HG03558 (cell line): ENCODE measurements around the gene MAP7D3.
A peak's percentile ranks its signal among the peaks of the same experiment; 100 is the strongest.
"Not testable (repeated sequence)": the region's sequence is repeated elsewhere in the genome, so short reads cannot be mapped to it uniquely, and the experiment has no call there.

Experiments
- ATAC-seq: cut with Tn5 transposase; IDR thresholded peaks from one replicate; pipeline ENCODE4 v1.9.1; 2021; ENCODE audit warnings: moderate number of reproducible peaks; ENCODE audit not compliant: unreplicated experiment; ENCODE audit errors: extremely low read depth

Gene MAP7D3

DNA sequence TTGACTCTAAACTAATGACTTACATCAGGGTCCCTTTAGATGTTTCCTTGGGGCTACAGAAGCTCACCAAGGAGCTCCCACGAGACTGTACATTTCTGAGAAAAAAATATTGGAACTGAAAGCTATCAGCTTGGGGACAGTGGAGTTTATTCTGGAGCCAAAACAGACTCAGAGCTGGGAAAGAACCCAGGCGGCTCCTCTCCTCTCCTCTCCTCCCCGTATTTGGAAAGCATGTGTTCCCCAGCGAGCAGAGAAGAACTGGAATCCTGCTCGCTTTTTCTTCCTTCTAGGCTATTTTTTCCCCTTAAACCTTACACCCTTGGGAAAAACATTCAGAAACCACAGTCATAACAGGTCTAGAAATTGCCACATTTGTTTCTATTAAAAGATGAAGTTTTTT lies 4.3 kb upstream of the MAP7D3 start:
- ATAC-seq = no peak

DNA sequence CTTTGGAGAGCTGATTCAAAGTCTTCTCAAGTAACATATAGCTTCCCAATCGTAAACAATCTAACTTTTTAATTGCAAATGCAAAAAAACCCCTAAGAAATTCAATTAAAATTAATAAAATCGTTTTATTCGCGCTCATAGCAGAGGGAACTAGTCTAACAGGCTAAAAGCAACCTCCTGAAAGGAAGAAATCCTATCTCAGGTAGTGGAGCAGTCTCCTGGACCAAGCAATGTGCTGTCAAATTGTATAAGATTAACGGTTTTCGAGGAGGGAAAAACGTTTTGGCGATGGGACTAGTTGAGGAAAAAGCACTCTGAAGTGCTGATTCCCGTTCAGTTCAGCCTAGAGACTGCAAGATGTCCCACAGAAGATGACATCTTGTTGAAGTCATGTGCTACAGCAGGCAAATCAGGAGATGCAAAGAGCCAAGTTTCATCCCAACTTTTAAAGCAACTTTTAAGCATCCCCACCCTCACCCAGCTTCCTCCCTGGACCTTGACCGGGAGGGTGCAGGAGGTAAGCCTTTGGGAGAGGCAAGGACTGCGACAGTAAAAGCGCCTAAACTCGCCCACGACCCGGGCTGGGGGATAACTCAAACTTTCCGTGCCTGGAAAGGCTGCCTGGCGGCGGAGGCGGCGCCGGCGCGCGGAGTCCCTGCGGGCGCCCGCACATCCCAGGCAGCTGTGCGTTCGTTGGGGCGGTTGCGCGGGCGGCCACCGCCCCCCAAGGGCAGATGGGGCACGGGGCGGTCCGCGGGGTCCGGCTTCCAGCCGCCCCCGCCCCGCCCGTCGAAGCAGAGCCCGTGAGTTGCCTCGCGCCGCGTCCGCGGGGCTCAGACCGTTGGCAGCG lies 784 bp downstream of the MAP7D3 start:
- ATAC-seq = peak; percentile 14

DNA sequence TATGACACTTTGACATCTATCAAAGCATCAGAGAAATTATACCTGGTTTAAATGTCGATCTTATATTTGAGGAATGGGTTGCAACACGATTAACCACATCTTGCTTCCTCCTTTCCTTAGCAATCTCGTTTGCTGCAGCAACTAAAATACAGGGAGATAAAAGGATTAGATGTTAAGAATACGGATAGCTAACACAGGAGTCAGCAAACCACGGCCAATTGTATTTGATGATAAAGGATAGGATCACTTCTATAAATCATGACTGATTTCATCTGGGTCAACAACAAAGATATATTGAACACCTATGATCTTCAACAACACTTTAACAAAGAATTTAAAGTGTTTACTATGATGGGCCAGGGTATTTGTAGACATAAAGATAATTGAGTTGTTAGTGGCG lies 5.0 kb downstream of the MAP7D3 start:
- ATAC-seq = no peak

DNA sequence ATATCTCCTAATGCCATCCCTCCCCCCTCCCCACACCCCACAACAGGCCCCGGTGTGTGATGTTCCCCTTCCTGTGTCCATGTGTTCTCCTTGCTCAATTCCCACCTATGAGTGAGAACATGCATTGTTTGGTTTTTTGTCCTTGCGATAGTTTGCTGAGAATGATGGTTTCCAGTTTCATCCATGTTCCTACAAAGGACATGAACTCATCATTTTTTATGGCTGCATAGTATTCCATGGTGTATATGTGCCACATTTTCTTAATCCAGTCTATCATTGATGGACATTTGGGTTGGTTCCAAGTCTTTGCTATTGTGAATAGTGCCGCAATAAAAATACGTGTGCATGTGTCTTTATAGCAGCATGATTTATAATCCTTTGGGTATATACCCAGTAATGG lies 13.4 kb downstream of the MAP7D3 start:
- ATAC-seq = not testable (repeated sequence)

DNA sequence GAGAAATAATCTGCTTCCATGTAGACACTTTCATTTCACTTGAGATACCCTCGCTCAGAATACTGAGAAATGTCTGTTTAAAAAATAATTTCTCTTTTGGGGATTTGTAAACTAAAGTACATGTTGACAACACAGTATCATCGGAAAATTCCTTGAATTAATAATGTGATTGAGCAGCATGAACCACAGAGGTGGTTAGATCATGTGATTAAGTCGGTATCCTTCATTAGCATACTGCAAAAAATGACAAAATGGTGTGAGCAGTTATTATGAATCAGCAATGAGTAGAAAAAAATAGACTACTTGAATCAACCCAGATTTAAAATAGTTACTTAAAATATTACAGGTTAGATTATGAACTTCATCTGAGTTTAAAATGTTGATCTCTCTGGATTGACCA lies 14.1 kb downstream of the MAP7D3 start:
- no peak for ATAC-seq

DNA sequence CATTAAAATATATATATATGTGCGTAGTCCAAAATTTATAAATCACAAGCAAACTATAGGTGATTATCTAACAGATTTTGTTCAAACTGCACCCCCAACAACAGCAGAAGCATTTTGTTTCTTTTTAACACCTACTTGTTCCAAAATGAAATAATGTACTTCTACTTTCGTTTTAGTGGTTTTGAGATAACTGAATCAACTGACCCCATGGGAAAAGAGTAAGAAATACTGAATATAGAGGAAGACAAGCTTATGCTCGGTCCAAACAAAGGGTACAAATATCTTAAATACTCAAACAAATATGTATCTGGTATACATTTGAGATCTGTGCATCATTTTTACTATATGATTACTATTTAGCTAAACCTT lies 22.4 kb downstream of the MAP7D3 start:
- no peak for ATAC-seq

DNA sequence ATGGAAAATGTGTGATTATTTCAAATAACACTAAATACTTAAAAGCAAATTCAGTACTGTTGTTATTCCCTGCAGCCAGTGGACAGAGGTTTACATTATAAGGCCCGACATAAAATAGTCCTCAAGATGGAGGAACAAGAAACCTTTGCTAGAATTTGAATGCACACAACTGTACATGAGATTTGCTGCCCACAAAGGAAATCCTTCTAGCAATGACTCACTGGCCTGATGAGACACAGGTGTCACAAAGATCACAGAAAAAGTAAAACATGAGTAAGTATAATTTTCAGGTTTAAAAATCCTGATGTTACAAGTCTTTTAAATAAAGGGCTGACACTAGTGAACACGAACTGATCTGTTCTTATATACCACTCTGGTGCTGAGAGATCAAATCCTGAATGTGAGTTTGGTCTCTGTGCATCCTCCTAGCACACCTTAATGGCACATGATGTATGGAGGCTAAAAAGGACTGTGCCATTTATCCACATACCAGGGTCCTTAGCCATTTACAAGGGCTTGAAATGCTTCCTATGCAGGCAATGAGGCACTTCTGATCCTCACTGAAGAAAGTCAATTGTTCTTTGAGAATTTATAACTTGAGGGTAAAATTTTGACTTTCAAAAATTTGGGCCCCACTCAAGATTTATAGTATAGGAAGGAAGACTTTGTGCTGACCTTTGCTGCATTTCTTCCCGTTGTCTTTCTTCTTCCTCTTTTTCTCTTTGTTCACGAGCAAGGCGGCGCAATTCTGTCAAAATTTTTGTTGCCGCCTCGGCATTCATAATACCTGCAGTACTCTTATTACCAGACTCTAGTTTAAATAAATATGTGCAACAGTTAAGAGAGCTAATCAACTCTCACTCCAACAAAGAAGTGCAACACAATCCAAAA lies 23.0 kb downstream of the MAP7D3 start:
- no peak for ATAC-seq

DNA sequence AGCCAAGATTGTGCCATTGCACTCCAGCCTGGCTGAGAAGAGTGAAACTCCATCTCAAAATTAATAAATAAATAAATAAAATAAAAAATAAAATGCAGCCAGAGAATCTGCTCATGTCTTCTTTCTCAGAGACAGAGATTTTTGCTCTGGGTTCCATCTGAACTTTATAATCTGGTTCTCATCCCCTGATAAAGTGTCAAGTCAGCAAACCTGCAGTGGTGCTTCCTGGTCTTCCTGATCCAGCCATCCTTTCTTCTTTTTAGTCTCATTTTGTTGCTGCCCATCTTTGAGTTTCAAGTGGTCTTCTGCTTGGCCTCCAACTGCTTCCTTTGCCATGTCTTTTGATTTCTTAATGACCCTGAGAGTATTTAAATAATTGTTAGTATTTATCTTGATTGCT lies 24.1 kb downstream of the MAP7D3 start:
- ATAC-seq = no peak

DNA sequence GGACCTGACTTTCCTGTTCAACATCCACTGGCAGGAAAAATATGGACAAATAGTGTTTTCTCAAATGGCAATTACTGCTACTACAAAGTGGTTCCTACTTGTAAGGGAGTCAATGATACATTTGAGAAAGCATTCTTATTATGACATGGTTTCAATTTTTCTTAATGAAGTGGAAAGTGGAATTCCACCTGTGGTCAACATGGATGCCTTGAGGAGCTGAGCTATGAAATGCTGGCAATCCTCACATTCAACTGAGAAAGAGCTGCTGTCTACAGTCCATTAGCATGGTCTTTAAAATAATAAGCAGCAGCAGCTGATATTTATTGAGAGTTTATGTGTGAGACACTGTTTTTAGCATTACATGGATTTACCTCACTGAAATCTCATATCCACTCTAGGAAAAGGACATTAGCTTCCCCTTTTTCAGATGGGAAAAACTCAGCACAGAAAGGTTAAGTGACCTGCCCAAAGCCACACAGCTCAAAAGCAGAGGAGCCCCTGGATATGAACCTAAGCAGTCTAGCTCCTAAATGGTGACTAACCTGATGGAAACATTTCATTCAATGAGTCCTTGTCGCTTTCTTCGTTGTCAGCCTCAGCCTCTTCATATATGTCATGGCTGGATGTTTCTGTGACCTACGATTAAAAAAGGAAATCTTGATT lies 29.2 kb downstream of the MAP7D3 start:
- no peak for ATAC-seq

DNA sequence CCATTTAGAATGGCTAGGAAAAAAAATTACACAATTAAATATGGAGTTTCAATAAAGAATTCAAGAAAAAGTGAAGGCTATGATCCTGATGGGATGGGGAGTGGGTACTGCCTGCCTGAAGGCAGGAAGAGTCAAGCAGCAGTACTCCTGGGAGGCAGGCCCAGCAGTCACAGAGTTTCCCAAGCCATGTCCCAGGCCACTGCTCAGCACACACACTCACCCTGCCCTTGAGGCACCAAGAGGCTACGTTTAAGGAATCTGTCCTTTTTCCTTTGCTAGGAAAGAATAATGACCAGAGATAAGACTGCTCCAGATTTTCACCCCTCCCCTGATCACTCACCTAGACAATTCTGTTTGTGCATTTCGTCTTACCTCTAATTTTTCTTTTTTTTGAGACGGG lies 30.2 kb downstream of the MAP7D3 start:
- no peak for ATAC-seq

DNA sequence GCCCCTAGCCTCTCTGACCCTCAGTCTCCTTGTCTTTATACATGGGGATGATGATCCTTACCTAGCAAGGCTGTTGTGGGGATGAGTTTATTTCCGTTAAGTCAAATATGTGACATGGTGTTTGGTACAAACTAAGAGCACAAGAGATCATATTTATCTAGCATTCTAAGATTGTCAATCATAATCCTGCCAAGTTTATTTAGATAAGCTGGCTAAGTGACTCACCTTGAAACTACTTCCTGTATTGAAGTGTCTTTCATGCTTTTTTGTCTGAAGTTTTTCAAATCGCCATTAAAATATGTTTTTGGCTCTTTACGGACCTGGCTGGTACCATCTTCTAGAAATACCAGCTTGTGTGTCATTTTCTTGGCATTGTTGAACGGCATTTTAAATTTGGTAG lies 30.7 kb downstream of the MAP7D3 start:
- no peak for ATAC-seq

DNA sequence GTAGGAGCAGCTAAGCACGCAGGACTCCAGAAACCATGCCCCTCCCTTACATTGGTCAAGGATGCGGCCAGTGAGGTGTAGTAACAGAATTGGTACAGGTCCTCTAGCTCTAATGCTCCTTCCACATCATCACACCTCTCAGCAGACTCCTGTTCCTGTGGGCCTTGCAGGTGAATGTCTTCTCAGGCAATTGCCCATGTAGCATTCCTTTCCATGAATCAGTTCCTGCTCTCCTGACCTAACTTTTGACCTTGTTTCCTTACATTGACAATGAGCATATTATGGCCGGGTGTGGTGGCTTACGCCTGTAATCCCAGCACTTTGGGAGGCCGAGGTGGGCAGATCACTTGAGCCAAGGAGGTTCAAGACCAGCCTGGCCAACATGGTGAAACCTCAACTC lies 31.3 kb downstream of the MAP7D3 start:
- ATAC-seq = no peak

DNA sequence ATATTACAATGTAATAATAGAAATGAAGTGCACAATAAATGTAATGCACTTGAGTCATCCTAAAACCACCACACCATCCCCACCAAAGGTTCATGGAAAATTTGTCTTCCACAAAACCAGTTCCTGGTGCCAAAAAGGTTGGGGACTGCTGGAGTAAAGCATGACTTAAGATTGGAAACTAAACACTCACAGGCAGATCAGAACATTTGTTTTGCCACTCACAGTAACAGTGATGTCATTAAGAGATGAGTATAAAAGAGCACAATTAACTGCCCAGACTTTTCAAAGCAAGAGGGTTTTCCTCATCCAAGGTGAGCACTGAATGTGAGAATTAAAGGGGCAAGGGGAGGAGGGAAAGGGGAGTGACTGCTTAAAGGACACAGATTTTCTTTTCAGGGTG lies 35.6 kb downstream of the MAP7D3 start:
- ATAC-seq = no peak

DNA sequence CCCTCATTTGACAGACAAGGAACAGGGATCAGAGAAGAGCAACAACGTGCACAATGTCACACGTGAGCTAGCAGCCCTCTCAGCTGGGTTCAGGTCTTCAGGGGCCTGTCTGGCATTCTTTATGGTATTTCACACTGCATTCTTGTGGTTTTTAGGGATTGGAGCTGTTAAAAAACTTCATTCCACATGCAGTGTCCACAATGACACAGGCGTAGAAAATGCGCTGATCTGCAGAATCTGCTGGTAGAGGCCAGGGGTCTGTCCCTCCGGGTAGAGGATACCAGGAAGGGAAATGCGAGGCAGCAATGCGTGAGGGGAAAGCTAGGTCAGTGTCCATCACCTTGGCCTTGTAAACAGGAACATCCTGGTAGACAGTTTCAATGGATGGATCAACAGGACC lies 36.6 kb downstream of the MAP7D3 start:
- ATAC-seq = no peak

DNA sequence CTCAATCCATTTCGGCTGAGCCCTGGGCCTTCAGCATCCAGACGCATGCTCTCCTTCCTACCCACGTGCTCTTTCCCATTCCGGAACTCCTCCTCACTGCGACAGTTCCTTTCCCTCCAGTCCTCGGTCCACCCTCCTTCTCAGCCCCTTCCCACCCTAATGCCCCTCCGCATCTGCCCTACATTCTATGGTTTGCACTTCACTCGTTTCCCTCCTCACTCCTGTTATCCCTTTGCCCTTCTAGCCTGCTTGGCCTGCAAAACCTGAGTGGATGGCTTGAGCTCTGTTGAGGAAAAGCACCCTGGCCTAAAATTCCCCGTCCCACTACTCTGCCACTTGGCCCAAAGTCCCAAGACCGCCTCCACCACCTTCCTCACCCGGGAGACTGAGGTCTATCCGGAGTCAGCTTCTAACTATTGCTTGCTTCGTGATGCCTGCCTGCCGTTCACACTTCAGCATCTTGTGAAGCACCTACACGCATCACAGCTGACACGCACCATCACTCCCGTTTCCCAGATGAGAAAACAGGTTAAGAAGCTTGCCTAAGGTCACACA lies 38.6 kb downstream of the MAP7D3 start:
- ATAC-seq = no peak

DNA sequence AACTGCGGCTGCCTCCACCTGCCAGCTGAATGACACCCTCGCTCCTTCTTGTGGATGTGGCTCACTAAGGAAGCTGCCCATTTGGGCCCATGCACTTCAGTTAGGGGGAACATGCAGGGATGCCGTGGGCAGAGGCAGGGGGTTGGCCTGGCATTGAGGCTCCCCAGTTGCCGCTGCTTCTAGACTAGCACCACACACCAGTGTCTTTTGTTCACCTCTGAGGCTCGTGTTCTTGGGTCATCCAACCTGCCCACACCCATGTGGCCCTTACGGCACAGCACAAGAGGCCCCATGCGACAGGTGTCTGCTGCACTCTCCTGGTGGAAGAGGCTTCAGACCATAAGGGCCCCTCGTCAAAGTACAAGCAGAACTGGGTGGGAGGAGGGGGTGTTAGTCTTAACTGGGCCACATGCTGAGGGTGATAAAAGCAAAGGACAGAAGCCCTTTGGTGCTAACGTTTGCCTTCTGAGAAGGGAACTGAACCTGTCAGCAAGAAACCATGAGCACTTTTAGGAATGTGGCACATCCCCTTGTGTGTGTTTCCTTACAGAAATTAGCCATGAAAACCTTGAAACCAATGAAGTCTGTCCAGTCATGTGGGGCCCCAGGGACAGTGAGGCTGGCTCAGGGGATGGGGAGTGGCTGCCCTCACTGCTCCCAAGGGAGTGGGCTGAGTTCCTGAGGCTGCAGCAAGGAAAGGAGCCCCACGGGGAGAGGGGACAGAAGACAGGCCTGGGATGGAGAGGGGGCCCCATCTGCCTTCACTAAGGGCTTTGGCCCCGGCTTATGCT lies 39.2 kb downstream of the MAP7D3 start:
- ATAC-seq = no peak

DNA sequence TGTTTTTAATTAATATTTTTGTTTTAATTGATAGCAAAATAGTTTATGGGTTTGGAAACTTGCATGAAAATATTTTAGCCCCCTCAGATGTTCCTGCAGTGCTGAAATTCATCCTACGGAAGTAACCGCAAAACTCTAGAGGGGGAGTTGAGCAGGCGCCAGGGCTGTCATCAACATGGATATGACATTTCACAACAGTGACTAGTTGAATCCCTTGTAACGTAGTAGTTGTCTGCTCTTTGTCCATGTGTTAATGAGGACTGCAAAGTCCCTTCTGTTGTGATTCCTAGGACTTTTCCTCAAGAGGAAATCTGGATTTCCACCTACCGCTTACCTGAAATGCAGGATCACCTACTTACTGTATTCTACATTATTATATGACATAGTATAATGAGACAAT lies 40.4 kb downstream of the MAP7D3 start:
- ATAC-seq = no peak

DNA sequence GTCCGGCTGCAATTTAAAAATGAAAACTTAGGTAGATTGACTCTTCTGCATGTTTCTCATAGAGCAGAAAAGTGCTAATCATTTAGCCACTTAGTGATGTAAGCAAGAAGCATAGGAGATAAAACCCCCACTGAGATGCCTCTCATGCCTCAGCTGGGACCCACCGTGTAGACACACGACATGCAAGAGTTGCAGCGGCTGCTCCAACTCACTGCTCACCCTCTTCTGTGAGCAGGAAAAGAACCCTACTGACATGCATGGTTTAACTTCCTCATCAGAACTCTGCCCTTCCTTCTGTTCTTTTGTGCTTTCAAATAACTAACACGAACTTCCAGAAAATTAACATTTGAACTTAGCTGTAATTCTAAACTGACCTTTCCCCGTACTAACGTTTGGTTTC lies 41.0 kb downstream of the MAP7D3 start:
- ATAC-seq = no peak

DNA sequence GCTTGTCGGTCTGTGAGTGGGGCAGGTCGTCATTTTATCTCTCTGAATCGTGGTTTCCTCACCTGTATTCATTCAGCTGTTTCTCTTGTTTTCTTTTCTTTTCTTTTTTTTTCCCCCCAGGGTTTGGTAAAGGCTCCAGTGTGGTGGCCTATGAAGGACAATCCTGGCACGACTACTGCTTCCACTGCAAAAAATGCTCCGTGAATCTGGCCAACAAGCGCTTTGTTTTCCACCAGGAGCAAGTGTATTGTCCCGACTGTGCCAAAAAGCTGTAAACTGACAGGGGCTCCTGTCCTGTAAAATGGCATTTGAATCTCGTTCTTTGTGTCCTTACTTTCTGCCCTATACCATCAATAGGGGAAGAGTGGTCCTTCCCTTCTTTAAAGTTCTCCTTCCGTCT lies 41.4 kb downstream of the MAP7D3 start:
- no peak for ATAC-seq
